Superior temporal gyrus (tissue), 1 donor: ENCODE data around the gene RIN3.
"Not testable (repeated sequence)": the region's sequence is repeated elsewhere in the genome, so short reads cannot be mapped to it uniquely, and the experiment has no call there.

Experiments used
- DNase-seq: peaks from one replicate; pipeline ENCODE4 v3.0.0-alpha.2; 2016; ENCODE audit errors: extremely low spot score

Gene RIN3

GRCh38 chr14:92665661-92666110, 152.1 kb downstream of the RIN3 start:
- DNase-seq: no peak

GRCh38 chr14:92666251-92666650, 152.7 kb downstream of the RIN3 start:
- no peak for DNase-seq

- DNase-seq: no peak
These were observed 154.8 kb downstream of the RIN3 start for GRCh38 chr14:92668276-92668973.

- DNase-seq: no peak
These were observed 156.6 kb downstream of the RIN3 start for GRCh38 chr14:92670160-92670559.

GRCh38 chr14:92670643-92671366, 157.2 kb downstream of the RIN3 start:
- no peak for DNase-seq

- no peak for DNase-seq
These were observed 160.1 kb downstream of the RIN3 start for GRCh38 chr14:92673601-92674150.

GRCh38 chr14:92675421-92675820, 161.8 kb downstream of the RIN3 start:
- no peak for DNase-seq

- no peak for DNase-seq
These were observed 162.4 kb downstream of the RIN3 start for GRCh38 chr14:92675976-92676375.

- DNase-seq: no peak
These were observed 163.0 kb downstream of the RIN3 start for GRCh38 chr14:92676403-92677086.

GRCh38 chr14:92677087-92677668, 163.6 kb downstream of the RIN3 start:
- DNase-seq: no peak

GRCh38 chr14:92677955-92678354, 164.4 kb downstream of the RIN3 start:
- DNase-seq: no peak

GRCh38 chr14:92678766-92679165, 165.2 kb downstream of the RIN3 start:
- DNase-seq: no peak

GRCh38 chr14:92679246-92679645, 165.7 kb downstream of the RIN3 start:
- DNase-seq: no peak

- not testable (repeated sequence) for DNase-seq
These were observed 166.7 kb downstream of the RIN3 start for GRCh38 chr14:92680330-92680729.

GRCh38 chr14:92680781-92681650, 167.4 kb downstream of the RIN3 start:
- peak; percentile 72 for DNase-seq

GRCh38 chr14:92683041-92683440, 169.5 kb downstream of the RIN3 start:
- DNase-seq: no peak

- DNase-seq: no peak
These were observed 171.4 kb downstream of the RIN3 start for GRCh38 chr14:92684801-92685560.

GRCh38 chr14:92685784-92686355, 172.3 kb downstream of the RIN3 start:
- no peak for DNase-seq

GRCh38 chr14:92686411-92686899, 172.9 kb downstream of the RIN3 start:
- DNase-seq: no peak
